OCI-LY7 (cell line): Measurements from ENCODE around the gene TSACC. TPM values are rescaled to one million over a fixed set of nuclear protein-coding genes. Genes with fewer than 3 reads are reported as not detected.

Source experiments
- BruUV-seq: library from RNA; stranded (reverse); fragments of 400-500 nt; replicated peaks from 2 replicates; lab custom pipeline; 2021; lab: Mats Ljungman, UMichigan
- CTCF ChIA-PET: fragments of 300-600 bp; sonication (Branson Sonifier 250); formaldehyde crosslinking; loops from one replicate; lab custom pipeline; 2022; ENCODE audit warnings: antibody characterized with exemption; ENCODE audit not compliant: unreplicated experiment; lab: Charles Lee
- POLR2A ChIA-PET: fragments of 300-600 bp; sonication (Branson Sonifier 250); formaldehyde crosslinking; loops from one replicate; lab custom pipeline; 2022; ENCODE audit warnings: antibody characterized with exemption; lab: Charles Lee
- DNase-seq: peaks from one replicate; pipeline ENCODE4 v3.0.0-alpha.2; 2015; ENCODE audit warnings: low spot score
- H2AFZ ChIP-seq: fragments of 200-600 bp; sonication (generic), shearing (Covaris generic); 2 replicates; pipeline ENCODE4 v1.6.1; 2014; ENCODE audit warnings: mild to moderate bottlenecking, antibody characterized with exemption, low read length, moderate library complexity
- H3K27ac ChIP-seq: fragments of 200-600 bp; sonication (generic); 2 replicates; pipeline ENCODE4 v1.5.1; 2014; ENCODE audit warnings: mixed run types, low read depth, mild to moderate bottlenecking, moderate library complexity, low read length, inconsistent platforms; ENCODE audit not compliant: poor library complexity, severe bottlenecking
- H3K36me3 ChIP-seq: fragments of 200-600 bp; sonication (generic); 2 replicates; pipeline ENCODE4 v1.6.1; 2014; ENCODE audit warnings: mild to moderate bottlenecking, antibody characterized with exemption, low read length, moderate library complexity, mixed read lengths; ENCODE audit not compliant: insufficient read depth
- H3K4me1 ChIP-seq: fragments of 200-600 bp; sonication (generic); 2 replicates; pipeline ENCODE4 v1.5.1; 2014; ENCODE audit warnings: mild to moderate bottlenecking, low read length; ENCODE audit not compliant: insufficient read depth, poor library complexity, severe bottlenecking
- H3K4me2 ChIP-seq: fragments of 200-600 bp; sonication (generic); 2 replicates; pipeline ENCODE4 v1.6.1; 2014; ENCODE audit warnings: mild to moderate bottlenecking, low read length
- H3K4me3 ChIP-seq: fragments of 200-600 bp; sonication (generic); 2 replicates; pipeline ENCODE4 v1.5.1; 2014; ENCODE audit warnings: mild to moderate bottlenecking, low read depth, low read length; ENCODE audit not compliant: poor library complexity, severe bottlenecking
- H3K79me2 ChIP-seq: fragments of 200-600 bp; sonication (generic); 2 replicates; pipeline ENCODE4 v1.6.1; 2016; ENCODE audit warnings: low read depth, mild to moderate bottlenecking, low read length, moderate library complexity, mixed read lengths; ENCODE audit not compliant: insufficient read depth
- H3K9me2 ChIP-seq: fragments of 200-600 bp; sonication (generic); 2 replicates; pipeline ENCODE4 v1.6.1; 2016; ENCODE audit warnings: mild to moderate bottlenecking, low read length, mixed read lengths; ENCODE audit not compliant: insufficient read depth
- H3K9me3 ChIP-seq: fragments of 200-600 bp; sonication (generic); 2 replicates; pipeline ENCODE4 v1.6.1; 2014; ENCODE audit warnings: mild to moderate bottlenecking, mixed run types, low read length, mixed read lengths
- H4K20me1 ChIP-seq: fragments of 200-600 bp; sonication (generic); 2 replicates; pipeline ENCODE4 v1.6.1; 2014; ENCODE audit warnings: mild to moderate bottlenecking, antibody characterized with exemption, low read length, moderate library complexity, mixed read lengths; ENCODE audit not compliant: insufficient read depth
- EZH2phosphoT487 ChIP-seq: fragments of 200-600 bp; sonication (generic); IDR thresholded peaks from 2 replicates; pipeline ENCODE4 v1.6.1; 2018; ENCODE audit warnings: low read depth, borderline replicate concordance, mild to moderate bottlenecking, mixed run types, antibody characterized with exemption, low read length, moderate library complexity, mixed read lengths
- intact Hi-C: fragments of 100-400 bp; cut with micrococcal nuclease; formaldehyde crosslinking; loops from one replicate; pipeline ENCODE4 v1.10.0; 2022; ENCODE audit not compliant: unreplicated experiment
- total RNA-seq, 2 experiments: library from RNA; depleted of rRNA in 1 of 2; stranded (reverse); fragments of >200 nt in 1 of 2; shearing (Covaris generic) in 1 of 2; gene quantifications; 2 replicates each; pipeline ENCODE4 v1.2.3, GENCODE V29; 2014 to 2022
- TF ChIP-seq, protein P1 (sequence below): fragments of 200-600 bp; sonication (generic); conservative IDR thresholded peaks from 2 replicates; pipeline ENCODE4 v1.5.1; 2014; ENCODE audit warnings: mild to moderate bottlenecking, antibody characterized with exemption, low read length, moderate library complexity, mixed read lengths

TSACC gene
- total RNA-seq, 2 experiments from 2014 or later = 2.0 to 2.3 TPM

DNA sequence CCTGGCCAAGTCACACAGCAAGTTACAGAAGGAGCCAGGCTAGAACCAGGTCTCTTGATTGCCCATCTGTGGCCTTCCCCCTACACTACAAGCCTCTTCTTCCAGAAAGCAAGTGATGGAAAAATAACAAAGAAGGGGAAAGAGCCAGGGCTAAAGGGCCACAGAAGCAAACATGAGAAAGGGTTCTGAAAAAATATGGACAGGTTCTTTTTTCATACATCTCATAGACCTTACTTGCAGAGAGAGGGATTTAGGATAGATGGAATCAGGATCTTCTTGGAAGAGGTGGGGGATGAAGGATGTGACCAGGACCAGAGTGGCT, 33.9 kb downstream of the TSACC start:
- no TSS peak for BruUV-seq
- POLR2A ChIA-PET = no interaction called here
- Histone ChIP-seq H2AFZ (no peak overlapping the region), H3K36me3 (no peaks in the 10 kb centered on the region), H3K79me2 (no peaks in the 10 kb centered on the region), H3K4me2 (no peak overlapping the region), H4K20me1 (no peaks in the 10 kb centered on the region), H3K9me3 (no peaks in the 10 kb centered on the region), H3K9me2 (no peaks in the 10 kb centered on the region), H3K4me3 (no peak overlapping the region), H3K27ac (no peak overlapping the region), H3K4me1 (no peaks in the 10 kb centered on the region)
- intact Hi-C loops = no loop called here
- no peak for TF ChIP-seq EZH2phosphoT487
- TF ChIP-seq, protein P1, sequence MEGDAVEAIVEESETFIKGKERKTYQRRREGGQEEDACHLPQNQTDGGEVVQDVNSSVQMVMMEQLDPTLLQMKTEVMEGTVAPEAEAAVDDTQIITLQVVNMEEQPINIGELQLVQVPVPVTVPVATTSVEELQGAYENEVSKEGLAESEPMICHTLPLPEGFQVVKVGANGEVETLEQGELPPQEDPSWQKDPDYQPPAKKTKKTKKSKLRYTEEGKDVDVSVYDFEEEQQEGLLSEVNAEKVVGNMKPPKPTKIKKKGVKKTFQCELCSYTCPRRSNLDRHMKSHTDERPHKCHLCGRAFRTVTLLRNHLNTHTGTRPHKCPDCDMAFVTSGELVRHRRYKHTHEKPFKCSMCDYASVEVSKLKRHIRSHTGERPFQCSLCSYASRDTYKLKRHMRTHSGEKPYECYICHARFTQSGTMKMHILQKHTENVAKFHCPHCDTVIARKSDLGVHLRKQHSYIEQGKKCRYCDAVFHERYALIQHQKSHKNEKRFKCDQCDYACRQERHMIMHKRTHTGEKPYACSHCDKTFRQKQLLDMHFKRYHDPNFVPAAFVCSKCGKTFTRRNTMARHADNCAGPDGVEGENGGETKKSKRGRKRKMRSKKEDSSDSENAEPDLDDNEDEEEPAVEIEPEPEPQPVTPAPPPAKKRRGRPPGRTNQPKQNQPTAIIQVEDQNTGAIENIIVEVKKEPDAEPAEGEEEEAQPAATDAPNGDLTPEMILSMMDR = no peak
- DNase-seq = no peak
- CTCF ChIA-PET = no interaction called here

DNA sequence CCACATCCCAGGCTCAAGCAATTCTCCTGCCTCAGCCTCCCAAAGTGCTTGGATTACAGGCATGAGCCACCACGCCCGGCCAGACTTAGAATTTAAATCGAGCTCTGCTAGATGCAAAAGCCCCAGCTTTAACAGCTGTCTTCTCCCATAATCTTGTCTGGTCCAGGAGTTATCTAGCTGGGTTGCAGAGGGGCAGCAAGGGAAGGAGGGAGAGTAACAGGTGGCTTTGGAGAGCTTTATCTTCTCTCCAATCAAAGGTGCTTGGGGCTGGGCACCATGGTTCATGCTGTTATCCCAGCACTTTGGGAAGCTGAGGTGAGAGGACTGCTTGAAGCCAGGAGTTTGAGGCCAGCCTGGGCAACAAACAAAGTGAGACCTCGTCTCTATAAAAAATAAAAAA, 34.5 kb downstream of the TSACC start:
- Histone ChIP-seq H3K4me2 (no peak overlapping the region), H2AFZ (no peak overlapping the region), H3K36me3 (no peaks in the 10 kb centered on the region), H3K4me3 (no peak overlapping the region), H4K20me1 (no peaks in the 10 kb centered on the region), H3K27ac (no peak overlapping the region), H3K4me1 (no peaks in the 10 kb centered on the region), H3K9me2 (no peaks in the 10 kb centered on the region), H3K9me3 (no peaks in the 10 kb centered on the region), H3K79me2 (no peaks in the 10 kb centered on the region)
- intact Hi-C loops = no loop called here
- ChIA-PET CTCF (no interaction called here), POLR2A (interaction anchor here (0.6 kb wide), 1 partner anchor 30 kb away, joined by 4 read pairs; no protein-coding TSS in a partner anchor)
- DNase-seq = no peak
- no TSS peak for BruUV-seq
- TF ChIP-seq, protein P1 = no peak
- TF ChIP-seq EZH2phosphoT487 = no peak

DNA sequence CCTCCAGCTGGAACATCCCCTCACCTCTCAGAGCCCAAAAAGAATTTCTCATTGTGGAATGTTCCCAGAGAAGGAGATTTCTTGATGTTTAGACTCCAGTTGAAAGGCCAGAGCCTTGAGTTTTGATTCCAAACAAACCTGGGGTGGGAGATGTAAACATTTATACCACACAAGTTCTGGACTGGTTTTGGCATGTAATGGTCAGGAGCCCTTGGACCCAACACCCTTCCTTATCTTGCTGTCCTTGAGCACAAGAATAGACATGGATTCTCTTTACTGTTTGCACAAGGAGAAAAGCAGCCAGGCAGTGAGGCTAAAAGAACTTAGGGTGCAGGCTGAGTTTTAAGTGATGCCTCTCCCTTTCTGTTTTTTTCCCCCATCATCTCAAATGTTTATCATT, 35.2 kb downstream of the TSACC start:
- intact Hi-C loops = no loop called here
- no peaks in the 10 kb centered on the region for H3K79me2 ChIP-seq
- BruUV-seq = no TSS peak
- POLR2A ChIA-PET = no interaction called here
- no peak overlapping the region for H2AFZ ChIP-seq
- H3K9me2 ChIP-seq = no peaks in the 10 kb centered on the region
- no peak overlapping the region for H3K4me3 ChIP-seq
- H3K36me3 ChIP-seq = no peaks in the 10 kb centered on the region
- H3K9me3 ChIP-seq = no peaks in the 10 kb centered on the region
- H4K20me1 ChIP-seq = no peaks in the 10 kb centered on the region
- no peak for DNase-seq
- H3K27ac ChIP-seq = no peak overlapping the region
- no peak for TF ChIP-seq EZH2phosphoT487
- TF ChIP-seq, protein P1 = no peak
- H3K4me2 ChIP-seq = no peak overlapping the region
- H3K4me1 ChIP-seq = no peaks in the 10 kb centered on the region
- CTCF ChIA-PET = no interaction called here
